ENCODE results near the gene SENP5.

SENP5 gene

DNA sequence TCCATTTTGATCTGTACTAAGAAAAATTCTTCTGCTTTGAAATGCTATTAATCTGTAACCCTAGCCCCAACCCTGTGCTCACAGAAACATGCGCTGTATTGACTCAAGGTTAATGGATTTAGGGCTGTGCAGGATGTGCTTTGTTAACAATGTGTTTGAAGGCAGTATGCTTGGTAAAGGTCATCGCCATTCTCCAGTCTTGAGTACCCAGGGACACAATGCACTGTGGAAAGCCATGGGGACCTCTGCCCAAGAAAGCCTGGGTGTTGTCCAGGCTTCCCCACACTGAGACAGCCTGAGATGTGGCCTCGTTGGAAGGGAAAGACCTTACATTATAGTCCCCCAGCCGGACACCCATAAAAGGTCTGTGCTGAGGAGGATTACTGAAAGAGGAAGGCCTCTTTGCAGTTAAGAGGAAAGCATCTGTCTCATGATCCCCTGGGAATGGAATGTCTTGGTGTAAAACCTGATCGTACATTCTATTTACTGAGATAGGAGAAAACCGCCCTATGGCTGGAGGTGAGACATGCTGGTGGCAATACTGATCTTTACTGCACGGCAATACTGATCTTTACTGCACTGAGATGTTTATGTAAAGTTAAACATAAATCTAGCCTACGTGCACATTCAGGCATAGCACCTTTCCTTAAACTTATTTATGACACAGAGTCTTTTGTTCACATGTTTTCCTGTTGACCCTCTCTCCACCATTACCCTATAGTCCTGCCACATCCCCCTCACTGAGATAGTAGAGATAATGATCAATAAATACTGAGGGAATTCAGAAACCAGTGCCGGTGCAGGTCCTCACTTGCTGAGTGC, 94.6 kb downstream of the SENP5 start:
- no peak overlapping the region for H3K27ac ChIP-seq
- TF ChIP-seq, protein P1, sequence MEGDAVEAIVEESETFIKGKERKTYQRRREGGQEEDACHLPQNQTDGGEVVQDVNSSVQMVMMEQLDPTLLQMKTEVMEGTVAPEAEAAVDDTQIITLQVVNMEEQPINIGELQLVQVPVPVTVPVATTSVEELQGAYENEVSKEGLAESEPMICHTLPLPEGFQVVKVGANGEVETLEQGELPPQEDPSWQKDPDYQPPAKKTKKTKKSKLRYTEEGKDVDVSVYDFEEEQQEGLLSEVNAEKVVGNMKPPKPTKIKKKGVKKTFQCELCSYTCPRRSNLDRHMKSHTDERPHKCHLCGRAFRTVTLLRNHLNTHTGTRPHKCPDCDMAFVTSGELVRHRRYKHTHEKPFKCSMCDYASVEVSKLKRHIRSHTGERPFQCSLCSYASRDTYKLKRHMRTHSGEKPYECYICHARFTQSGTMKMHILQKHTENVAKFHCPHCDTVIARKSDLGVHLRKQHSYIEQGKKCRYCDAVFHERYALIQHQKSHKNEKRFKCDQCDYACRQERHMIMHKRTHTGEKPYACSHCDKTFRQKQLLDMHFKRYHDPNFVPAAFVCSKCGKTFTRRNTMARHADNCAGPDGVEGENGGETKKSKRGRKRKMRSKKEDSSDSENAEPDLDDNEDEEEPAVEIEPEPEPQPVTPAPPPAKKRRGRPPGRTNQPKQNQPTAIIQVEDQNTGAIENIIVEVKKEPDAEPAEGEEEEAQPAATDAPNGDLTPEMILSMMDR (IDR thresholded peaks at IDR 0.05), result no peak
- TF ChIP-seq ZFX (IDR thresholded peaks at IDR 0.05; ENCODE audit: borderline replicate concordance), result no peak

DNA sequence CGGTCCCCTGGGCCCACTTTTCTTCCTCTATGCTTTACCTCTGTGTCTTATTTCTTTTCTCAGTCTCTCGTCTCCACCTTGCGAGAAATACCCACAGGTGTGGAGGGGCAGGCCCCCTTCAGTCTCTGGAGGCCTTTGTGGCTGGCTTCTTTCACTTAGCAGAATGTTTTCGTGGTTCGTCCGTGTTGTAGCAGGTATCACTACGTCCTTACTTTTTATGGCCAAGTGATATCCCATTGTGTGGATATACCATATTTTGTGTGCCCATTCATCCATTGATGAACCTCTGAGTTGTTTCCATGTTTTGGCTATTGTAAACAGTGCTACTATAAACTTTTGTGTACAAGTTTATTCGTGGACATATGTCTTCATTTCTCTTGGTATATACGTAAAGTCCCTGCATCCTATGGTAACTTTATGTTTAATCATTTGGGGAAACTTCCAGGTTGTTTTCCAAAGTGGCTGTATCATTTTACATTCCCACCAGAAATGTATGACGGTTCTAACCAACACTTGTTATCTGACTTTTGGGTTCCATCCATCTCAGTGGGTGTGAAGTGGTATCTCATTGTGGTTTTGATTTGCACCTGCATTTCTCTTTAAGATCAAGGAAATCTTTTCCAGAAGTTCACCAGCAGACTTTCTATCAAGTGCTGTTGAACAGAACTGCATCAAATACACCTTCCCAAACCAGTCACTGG, 95.4 kb downstream of the SENP5 start:
- no peak overlapping the region for H3K27ac ChIP-seq
- no peak for TF ChIP-seq ZFX (IDR thresholded peaks at IDR 0.05; ENCODE audit: borderline replicate concordance)
- TF ChIP-seq, protein P1 (IDR thresholded peaks at IDR 0.05), result no peak

DNA sequence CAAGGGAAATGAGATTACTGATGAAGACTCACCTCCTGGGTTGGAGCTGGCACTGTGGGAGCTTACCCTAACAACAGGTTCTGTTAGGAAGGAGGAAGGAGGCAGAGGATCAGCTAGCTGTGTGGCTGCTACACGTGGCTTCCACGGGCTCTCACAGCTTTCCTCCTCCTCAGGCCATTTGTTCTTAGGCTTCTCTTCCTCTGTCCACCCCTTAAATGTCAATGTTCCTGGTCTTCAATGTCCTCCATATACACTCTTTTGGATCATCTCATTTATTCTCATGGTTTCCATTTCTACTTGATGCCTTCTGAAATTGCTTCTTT, 95.9 kb downstream of the SENP5 start:
- no peak overlapping the region for H3K27ac ChIP-seq
- no peak for TF ChIP-seq ZFX (IDR thresholded peaks at IDR 0.05; ENCODE audit: borderline replicate concordance)
- TF ChIP-seq, protein P1 (IDR thresholded peaks at IDR 0.05), result no peak

DNA sequence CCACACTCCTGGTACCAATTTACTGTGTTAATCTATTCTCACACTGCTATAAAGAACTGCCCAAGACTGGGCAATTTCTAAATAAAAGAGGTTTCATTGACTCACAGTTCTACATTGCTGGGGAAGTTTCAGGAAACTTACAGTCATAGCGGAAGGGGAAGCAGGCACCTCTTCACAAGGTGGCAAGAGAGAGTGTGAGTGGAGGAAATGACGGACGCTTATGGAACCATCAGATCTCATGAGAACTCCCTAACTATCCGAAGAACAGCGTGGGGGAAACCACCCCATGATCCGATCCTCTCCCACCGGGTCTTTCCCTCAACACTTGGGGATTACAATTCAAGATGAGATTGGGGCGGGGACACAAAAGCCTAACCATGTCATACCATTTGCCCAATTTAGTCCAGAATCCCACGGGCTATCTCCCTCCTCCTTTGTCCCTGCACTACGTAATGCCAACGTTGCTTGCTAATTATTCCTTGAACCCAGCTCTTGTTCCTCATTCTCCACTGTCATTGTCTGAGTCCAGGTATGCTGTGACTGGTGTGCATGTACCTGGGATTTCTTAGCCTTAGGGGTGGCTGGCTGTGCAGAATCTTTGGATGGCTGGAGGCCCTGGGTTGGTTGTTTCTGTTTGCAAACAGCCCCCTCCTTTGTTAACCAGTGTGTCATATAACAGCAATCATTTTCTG, 97.5 kb downstream of the SENP5 start:
- no peak overlapping the region for H3K27ac ChIP-seq
- TF ChIP-seq, protein P1 (IDR thresholded peaks at IDR 0.05), result no peak
- no peak for TF ChIP-seq ZFX (IDR thresholded peaks at IDR 0.05; ENCODE audit: borderline replicate concordance)

DNA sequence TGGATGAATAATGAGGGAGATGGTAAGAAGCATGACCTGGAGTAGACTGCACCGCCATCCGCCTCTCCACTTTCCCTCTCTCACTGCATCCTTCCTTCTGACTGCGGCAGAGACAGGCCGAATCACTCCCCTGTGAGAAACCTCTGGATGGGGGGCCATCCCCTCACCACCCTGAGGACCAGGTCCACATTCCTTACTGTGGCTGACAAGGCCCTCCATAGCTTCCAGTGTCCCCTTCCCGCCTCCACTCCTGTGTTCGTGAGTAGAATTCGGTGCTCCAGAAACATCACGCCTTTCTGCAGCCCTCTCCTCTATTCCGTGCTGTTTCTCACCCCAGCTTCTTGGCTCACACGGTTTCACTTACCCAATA, 98.1 kb downstream of the SENP5 start:
- TF ChIP-seq ZFX (IDR thresholded peaks at IDR 0.05; ENCODE audit: borderline replicate concordance), result no peak
- TF ChIP-seq, protein P1 (IDR thresholded peaks at IDR 0.05), result no peak
- no peak overlapping the region for H3K27ac ChIP-seq

DNA sequence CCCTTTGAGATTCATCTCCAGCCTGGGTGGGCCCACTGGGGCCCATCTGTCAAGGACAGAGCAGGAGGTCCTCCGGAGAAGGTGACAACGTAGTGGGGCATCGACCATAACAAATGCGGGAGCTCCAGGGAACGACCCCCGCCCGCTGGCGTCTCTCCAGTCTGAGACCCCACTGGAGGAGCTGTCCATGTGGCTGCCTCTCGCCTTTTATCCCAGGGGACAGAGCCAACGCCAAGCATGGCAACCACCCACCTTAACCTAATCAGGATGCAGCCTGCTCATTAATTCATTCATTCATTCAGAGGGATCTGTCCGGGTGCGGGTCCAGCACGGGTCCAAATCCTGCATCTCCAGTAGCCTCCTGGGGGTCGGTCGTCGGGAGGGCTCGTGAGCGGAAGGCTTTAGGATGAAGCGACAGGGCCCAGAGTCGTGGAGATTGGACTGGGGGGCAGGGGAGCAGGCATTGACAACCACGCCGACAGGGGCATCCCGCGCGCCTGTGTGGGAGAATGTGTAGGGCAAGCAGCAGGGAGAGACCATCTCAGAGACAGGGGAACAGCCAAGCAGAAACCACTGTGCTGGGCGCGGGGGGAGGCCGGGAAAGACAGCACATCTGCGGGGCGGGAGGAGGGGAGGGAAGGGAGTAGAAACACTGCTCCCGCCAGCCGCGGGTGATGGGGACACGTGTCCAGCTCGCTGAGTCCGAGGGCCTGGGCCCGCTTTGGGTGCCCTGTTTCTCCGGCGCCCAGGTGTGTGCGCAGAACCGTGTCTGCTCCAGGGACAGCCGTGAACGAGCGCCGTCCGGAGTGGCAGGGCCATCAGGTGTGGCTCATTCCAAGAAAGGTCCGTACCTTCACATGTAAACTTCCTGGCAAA, 99.0 kb downstream of the SENP5 start:
- no peak for TF ChIP-seq ZFX (IDR thresholded peaks at IDR 0.05; ENCODE audit: borderline replicate concordance)
- TF ChIP-seq, protein P1 (IDR thresholded peaks at IDR 0.05), result no peak
- H3K27ac ChIP-seq, result no peak overlapping the region
